ES-I3 (cell line): ENCODE data around the gene CCDC195.

Source experiments
- H3K36me3 ChIP-seq: 2 replicates; pipeline ENCODE4 v1.6.1; 2013; ENCODE audit warnings: mild to moderate bottlenecking, low read length, control low read depth, moderate library complexity; ENCODE audit not compliant: insufficient read depth
- H3K4me1 ChIP-seq: 2 replicates; pipeline ENCODE4 v1.6.1; 2013; ENCODE audit warnings: mild to moderate bottlenecking, control low read depth, low read length; ENCODE audit not compliant: insufficient read depth
- H3K9ac ChIP-seq: 2 replicates; pipeline ENCODE4 v1.6.1; 2013; ENCODE audit warnings: low read depth, mild to moderate bottlenecking, low read length, moderate library complexity
- H3K9me3 ChIP-seq: 2 replicates; pipeline ENCODE4 v1.6.1; 2013; ENCODE audit warnings: mild to moderate bottlenecking, low read length, moderate library complexity; ENCODE audit not compliant: control insufficient read depth, insufficient read depth

The CCDC195 gene

DNA sequence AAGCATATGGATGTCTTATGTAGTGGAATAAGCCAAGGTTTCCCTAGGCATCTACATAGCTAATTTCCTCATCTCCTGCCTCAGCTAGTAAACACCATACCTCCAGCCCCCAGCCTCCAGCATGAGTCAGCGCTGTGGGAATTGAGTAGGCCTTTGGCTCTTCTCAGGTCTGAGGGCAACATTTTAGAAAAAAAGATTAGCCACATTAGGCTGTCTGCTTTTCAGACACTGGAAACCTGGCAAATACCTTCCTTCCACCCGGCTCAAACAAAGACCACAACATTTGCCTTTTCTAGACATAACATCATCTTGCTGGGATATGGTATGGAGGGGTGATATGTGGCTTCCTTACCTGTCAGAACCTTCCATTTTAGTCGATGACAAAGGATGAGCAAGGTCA is 6.1 kb upstream of the CCDC195 start:
- no peak overlapping the region for H3K9ac ChIP-seq
- H3K36me3 ChIP-seq = no peaks in the 10 kb centered on the region
- no peaks in the 10 kb centered on the region for H3K4me1 ChIP-seq
- H3K9me3 ChIP-seq = 0 out of 2 replicates have a peak, but pooled peaks cover 5% of the 10 kb centered on the region

DNA sequence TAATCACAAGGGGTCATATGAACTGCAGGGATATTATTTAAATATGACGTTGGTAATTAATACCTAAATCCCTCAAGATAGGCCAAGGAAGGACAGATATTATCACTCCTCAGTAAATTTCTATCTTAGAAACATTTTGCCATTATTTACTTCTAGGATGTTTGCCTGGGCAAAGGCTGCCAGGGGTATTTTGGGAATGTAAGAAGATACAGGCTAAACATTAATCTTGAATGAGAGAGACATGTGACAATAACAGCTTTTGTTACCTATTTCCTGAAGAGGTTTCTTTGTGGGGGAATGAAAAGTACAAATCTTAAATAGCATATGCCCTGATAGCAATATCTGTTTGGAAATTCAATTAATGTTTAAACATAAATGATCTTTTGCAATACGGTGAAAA is 756 bp upstream of the CCDC195 start:
- Histone ChIP-seq H3K36me3 (no peaks in the 10 kb centered on the region), H3K4me1 (no peaks in the 10 kb centered on the region), H3K9me3 (0 out of 2 replicates have a peak, but pooled peaks cover 5% of the 10 kb centered on the region), H3K9ac (no peak overlapping the region)

DNA sequence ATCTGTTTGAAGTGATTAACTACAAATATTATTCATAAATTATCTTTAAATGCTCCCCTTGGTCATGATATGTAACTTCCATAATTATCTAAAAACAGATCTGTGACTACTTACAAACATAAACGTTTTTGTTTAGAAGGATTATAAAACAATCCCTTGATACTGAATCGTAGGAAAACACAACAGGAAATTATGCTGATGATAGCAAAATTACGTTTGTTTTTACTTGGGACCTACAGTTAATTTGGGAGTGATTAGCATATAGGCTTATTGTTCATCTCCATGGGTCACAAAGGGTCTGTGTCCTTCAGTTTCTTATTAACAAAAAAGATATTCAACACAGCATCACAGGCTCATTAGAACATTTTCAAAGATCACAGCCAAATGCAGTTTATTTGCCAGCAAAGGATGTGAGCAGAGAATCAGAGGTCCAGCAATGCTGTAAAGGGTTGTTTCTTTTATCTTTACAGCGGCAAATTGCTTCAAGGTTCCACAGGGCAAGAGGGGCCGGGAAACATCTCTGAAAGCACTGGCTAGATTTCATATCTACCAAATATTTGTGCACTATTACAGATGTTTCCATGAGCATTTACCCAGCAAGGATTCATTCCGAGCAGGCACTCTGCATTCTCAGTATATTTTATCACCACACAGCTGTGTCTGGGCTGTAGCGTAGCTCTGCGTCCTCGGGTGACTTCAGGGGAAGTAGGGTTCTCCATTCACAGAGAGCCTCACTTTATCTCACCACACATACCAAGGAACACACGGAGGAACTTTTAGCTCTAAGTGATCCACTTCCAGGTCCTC is 4.1 kb downstream of the CCDC195 start:
- H3K36me3 ChIP-seq = no peaks in the 10 kb centered on the region
- no peaks in the 10 kb centered on the region for H3K4me1 ChIP-seq
- H3K9ac ChIP-seq = no peak overlapping the region
- H3K9me3 ChIP-seq = no peaks in the 10 kb centered on the region

DNA sequence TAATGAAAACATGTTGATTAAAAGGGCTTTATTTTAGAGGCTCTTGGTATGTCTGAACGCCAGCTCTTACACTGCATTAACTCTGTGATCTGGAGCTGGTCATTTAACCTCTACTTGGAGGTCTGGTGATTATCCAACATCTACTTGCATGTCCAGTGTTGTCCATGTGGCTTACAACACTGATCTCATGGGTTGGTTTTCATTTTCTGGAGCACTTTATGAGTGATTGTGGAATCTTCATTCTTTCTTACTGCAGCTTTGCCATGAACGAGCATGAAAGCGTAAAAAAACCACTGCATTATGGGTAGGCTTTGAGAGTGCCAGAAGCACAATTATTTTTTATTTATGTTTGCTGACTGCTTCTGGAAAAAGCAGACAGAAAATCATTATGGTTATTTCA is 4.8 kb downstream of the CCDC195 start:
- Histone ChIP-seq H3K9me3 (no peaks in the 10 kb centered on the region), H3K9ac (no peak overlapping the region), H3K36me3 (no peaks in the 10 kb centered on the region), H3K4me1 (no peaks in the 10 kb centered on the region)

DNA sequence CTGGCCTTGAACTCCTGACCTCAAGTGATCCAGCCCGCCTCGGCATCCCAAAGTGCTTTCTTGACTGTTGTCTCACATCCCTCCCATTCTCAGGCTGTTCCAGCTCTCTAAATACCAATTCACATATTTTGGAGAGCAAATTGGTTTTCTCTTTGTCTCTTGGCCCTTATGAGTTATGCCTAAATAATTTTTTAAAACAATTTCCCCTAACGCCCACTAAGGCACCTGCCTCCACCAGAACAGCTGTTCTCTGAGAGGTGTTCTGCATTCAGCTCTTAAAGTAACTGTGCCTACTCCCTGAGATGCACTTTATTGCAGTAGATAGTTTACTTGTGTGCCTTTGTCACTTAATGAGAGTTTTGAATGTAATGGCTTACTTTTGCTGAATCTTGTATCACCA is 6.9 kb downstream of the CCDC195 start:
- no peaks in the 10 kb centered on the region for H3K9me3 ChIP-seq
- no peaks in the 10 kb centered on the region for H3K36me3 ChIP-seq
- H3K9ac ChIP-seq = no peak overlapping the region
- no peaks in the 10 kb centered on the region for H3K4me1 ChIP-seq

DNA sequence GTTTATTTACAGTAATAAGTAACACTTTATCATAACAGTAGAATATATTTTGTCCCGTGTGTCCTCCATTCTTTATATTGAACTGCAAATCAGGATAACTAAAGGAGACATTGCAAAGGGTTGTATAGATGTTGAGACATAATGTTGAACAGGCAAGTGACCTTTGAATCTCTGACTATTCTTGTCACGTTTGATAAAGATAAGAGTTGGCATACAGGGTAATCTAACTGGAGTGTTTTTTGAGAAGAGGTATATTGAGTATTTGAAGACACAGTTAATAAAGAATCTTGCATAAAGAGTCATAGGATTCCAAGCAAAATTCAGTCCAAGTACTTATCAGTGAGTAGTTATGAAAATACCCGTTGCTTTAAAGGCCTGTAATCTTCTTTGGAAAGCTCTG is 21.7 kb downstream of the CCDC195 start:
- Histone ChIP-seq H3K4me1 (no peaks in the 10 kb centered on the region), H3K9me3 (no peaks in the 10 kb centered on the region; the same call in 1 of the 2 replicates), H3K9ac (no peak overlapping the region), H3K36me3 (no peaks in the 10 kb centered on the region)

DNA sequence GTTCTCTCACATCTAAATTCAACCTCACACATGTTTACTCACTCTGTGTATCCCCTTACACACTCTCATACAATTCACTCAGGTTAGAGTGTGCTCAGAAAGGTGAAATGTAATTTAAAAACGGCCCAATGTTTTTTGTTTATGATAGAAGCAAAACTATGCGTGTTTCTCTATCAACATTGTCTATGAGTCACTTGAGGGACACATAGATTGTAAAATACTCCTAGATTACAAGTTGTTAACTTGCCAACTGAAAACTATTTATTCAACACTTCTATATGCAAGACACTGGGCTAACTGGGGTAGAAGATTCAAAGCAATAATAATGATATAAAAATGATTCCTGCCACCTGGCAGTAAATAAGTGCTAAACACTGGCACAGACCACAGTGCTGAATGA is 24.6 kb downstream of the CCDC195 start:
- Histone ChIP-seq H3K36me3 (no peaks in the 10 kb centered on the region), H3K9ac (no peak overlapping the region), H3K9me3 (no peaks in the 10 kb centered on the region; the same call in 1 of the 2 replicates), H3K4me1 (no peaks in the 10 kb centered on the region)

DNA sequence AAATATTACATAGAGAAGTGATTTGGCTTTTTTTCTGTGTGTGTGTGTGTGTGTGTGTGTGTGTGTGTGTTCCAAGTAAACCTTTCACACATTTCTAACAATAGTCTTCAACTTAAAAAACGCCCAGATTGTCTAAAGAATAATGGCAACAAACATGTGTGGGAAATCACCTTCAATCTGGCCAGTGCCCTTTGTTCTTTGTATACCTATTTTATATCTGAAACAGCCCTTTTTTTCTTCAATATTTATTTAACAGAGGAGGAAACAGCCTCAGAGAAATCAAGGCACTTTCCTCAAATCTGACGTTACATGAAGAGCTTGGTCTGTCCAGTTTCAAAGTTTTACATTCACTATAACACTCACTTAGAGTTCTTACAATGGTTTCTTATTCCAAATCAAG is 25.3 kb downstream of the CCDC195 start:
- H3K9me3 ChIP-seq = no peaks in the 10 kb centered on the region; the same call in 1 of the 2 replicates
- no peaks in the 10 kb centered on the region for H3K4me1 ChIP-seq
- H3K36me3 ChIP-seq = no peaks in the 10 kb centered on the region
- no peak overlapping the region for H3K9ac ChIP-seq

DNA sequence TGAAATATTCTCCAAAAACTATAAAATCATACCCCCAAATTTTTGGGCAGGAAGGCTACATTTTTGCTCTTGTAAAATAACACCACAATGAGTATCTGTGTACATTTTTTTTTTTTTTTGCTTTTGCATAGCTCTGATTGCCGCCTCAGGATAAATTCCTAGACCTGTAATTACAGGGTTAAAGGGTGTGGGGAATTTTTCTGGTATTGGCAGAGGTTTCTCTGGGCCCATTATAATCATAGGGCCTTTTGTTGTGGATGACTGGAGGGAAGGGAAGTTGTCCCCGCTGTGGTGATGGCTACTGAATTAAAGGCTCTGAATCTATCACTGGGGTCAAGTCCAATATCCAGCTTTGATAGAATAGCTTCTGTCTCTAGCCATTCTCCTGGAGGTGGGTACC is 26.6 kb downstream of the CCDC195 start:
- Histone ChIP-seq H3K9me3 (no peaks in the 10 kb centered on the region), H3K9ac (no peak overlapping the region)

DNA sequence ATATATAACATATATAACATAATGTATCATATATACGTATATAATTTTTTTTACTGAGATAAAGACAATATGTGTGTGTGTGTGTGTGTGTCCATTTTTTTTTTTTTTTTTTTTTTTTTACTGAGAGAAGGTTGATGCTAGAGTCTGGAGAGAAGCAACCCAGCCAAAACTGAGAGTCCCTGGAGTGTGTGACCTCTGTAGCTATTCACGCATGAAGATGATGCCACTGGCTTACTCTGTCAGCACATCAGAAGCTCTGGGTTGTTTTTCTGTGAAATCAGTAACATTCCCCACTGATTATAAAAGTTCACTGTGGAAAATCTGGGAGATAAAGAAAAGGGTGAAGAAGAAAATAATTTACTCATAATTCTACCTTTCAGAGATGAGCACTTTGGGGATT is 27.2 kb downstream of the CCDC195 start:
- no peaks in the 10 kb centered on the region for H3K36me3 ChIP-seq
- no peaks in the 10 kb centered on the region for H3K4me1 ChIP-seq
- no peaks in the 10 kb centered on the region for H3K9me3 ChIP-seq
- no peak overlapping the region for H3K9ac ChIP-seq

More for the DNA sequence above, 26.6 kb downstream of the CCDC195 start:
- Histone ChIP-seq H3K4me1 (no peaks in the 10 kb centered on the region), H3K36me3 (no peaks in the 10 kb centered on the region)

DNA sequence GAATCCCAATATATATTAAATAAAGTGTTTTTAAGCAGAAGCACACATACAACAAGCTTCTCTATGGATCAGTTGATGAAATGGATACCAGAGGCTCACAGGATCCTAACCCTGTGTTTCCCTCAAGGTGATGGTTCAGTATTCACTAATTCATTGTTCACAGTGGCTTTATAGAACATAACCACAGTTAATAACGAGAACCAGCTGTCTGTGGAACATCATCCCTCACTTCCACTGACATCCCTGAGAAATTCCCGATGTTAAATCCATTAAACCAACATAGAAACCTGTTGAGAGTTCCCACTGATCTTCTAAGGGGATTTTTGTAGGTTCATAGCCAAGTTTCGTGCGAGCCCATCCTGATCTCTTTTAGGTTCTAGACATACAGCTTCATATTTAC is 29.0 kb downstream of the CCDC195 start:
- Histone ChIP-seq H3K4me1 (no peaks in the 10 kb centered on the region), H3K36me3 (no peaks in the 10 kb centered on the region), H3K9me3 (no peaks in the 10 kb centered on the region), H3K9ac (no peak overlapping the region)

DNA sequence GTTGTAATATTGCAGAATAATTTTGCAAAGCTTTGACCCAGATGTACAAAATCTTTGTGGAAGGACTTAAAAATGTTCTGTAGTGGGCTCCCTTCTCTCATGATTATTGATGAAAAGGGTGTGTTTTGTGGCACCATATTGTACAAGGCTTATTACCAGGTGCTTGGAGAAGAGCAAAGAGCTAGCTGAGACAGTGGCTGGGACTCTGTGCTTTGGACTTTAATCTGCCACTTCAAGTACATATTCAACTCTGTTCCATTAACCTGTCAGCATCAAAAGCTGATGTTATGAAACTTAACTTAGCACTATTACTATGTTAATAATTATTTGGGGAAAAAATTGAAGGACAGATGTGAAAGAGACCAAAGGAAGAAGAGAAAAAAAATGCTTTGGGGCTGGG is 31.0 kb downstream of the CCDC195 start:
- Histone ChIP-seq H3K9ac (no peak overlapping the region), H3K36me3 (no peaks in the 10 kb centered on the region), H3K9me3 (no peaks in the 10 kb centered on the region)

DNA sequence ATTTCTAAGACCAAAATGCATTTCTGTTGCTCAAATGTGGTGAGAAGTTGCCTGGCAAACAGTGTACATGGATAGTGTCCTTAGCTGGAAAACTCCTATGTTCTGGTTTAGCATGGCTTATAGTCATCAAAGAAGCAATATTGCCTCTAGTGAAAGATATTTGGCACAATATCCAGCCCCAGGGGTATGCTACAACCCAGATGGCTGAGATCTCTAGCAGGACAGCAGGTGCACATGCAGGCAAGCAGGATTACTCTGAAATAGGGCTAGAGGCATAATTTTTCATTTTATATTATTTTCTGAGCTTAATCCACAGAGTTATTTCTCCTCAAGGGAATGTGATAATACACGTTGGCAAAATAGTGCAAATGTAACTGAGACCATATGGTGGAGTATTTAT is 34.0 kb downstream of the CCDC195 start:
- Histone ChIP-seq H3K9me3 (no peaks in the 10 kb centered on the region), H3K9ac (no peak overlapping the region), H3K4me1 (0 out of 2 replicates have a peak, but pooled peaks cover 3% of the 10 kb centered on the region), H3K36me3 (no peaks in the 10 kb centered on the region)

More for the DNA sequence above, 31.0 kb downstream of the CCDC195 start:
- H3K4me1 ChIP-seq = no peaks in the 10 kb centered on the region

DNA sequence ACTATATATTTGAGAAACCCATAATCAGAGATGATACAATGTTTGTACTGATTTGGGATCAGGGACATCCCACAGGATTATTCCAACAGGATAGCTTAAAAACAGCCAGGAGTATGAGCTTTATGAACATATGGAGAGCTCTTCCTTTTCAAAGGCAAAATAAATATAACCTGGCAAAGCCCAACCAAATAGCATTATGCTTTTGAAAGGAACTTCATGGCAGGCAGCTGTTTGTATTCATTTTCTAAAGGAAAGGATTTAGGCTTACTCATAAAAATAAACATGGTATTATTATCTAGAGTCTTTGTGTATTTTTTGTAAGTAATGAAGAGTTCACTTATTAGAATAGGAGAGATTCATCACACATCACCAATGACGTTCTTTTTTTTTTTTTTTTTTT is 44.4 kb downstream of the CCDC195 start:
- Histone ChIP-seq H3K9me3 (no peaks in the 10 kb centered on the region), H3K4me1 (no peaks in the 10 kb centered on the region), H3K36me3 (no peaks in the 10 kb centered on the region), H3K9ac (no peak overlapping the region)

DNA sequence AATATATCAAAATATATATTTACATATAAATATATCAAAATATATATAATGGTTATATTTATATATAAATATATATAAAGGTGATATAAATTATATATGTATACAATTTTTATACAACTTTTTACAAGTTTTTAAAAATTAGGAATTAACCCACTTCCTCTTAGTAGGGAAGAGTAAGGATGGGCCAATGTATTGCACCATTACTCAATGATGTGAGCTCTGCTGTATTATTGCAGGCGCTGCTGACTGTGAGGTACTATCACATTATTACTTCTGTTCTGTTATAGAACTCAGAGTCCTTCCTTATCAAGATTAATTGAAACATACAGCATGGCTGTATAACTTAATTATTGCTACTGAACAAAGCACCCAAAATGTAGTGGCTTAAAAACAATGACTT is 46.0 kb downstream of the CCDC195 start:
- no peaks in the 10 kb centered on the region for H3K36me3 ChIP-seq
- no peak overlapping the region for H3K9ac ChIP-seq
- H3K9me3 ChIP-seq = no peaks in the 10 kb centered on the region
- H3K4me1 ChIP-seq = no peaks in the 10 kb centered on the region
